Activated naive CD8-positive, alpha-beta T cell treated with anti-CD3 and anti-CD28 coated beads, Interleukin-2, amount 50 U/mL, for 16 hours (primary cell): ENCODE data around the gene WASHC2C.
"Not testable (repeated sequence)": the region's sequence is repeated elsewhere in the genome, so short reads cannot be mapped to it uniquely, and the experiment has no call there.

Experiments
- DNase-seq: peaks from one replicate; pipeline ENCODE4 v3.0.0-alpha.2; 2020; ENCODE audit warnings: low read depth, low spot score

The WASHC2C gene

GRCh38 chr10:45771757-45772461, 44.8 kb downstream of the WASHC2C start:
- not testable (repeated sequence) for DNase-seq

- not testable (repeated sequence) for DNase-seq
Observed at GRCh38 chr10:45786217-45786616, 59.2 kb downstream of the WASHC2C start.

GRCh38 chr10:45787212-45787741, 60.2 kb downstream of the WASHC2C start:
- DNase-seq: not testable (repeated sequence)

GRCh38 chr10:45789991-45790390, 62.9 kb downstream of the WASHC2C start:
- DNase-seq: not testable (repeated sequence)

DNA sequence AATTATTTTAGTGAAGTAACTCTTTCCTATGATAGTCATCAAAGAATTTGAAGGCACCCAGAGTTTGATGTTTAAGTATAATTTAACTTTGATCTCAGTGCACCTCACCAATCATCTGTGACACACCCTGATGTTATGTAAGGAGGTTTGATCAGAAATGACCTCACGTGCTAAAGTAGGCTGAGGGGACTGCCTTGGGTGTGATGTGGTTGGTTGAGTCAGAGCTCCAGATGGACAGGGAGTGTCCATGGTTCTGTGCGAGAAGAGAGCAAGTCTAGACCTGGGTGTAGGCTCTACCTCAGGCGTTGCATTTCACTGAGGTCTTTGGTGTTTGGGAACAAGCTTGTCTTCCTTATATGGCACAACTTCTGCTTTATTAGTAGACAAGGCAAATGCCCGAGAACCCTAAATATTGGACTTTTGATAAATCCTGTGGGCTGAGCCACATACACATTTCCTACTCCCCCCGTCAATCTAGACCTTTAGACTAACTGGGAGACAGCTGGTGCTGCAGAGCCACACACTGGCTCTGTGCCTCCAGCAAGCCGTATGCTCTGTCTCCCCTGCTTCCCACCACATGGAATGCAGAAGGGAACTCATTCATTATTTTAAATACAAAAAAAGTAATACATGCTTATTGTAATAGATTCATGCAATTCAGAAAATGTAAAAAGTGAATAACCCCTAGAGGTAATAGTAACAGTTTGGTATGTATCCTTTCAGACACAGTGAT, 63.8 kb downstream of the WASHC2C start:
- not testable (repeated sequence) for DNase-seq

DNA sequence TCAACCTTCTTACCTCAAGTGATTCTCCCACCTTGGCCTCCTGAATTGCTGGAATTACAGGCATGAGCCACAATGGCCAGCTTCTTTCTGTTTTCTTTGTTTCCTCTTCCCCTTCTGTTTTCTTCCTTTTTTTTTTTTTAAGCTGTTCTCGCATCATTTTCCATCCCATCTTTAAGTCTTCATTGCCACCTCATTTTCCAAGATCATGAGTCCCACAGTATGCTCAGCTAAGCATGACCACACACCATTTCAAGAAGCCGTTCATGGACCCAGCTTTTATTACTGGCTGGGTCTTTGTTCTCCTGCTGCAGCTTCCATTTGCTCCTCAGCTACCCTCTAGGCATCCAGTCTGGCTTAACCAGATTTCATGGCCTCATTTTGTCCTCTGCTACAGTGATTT, 67.7 kb downstream of the WASHC2C start:
- DNase-seq: not testable (repeated sequence)

DNA sequence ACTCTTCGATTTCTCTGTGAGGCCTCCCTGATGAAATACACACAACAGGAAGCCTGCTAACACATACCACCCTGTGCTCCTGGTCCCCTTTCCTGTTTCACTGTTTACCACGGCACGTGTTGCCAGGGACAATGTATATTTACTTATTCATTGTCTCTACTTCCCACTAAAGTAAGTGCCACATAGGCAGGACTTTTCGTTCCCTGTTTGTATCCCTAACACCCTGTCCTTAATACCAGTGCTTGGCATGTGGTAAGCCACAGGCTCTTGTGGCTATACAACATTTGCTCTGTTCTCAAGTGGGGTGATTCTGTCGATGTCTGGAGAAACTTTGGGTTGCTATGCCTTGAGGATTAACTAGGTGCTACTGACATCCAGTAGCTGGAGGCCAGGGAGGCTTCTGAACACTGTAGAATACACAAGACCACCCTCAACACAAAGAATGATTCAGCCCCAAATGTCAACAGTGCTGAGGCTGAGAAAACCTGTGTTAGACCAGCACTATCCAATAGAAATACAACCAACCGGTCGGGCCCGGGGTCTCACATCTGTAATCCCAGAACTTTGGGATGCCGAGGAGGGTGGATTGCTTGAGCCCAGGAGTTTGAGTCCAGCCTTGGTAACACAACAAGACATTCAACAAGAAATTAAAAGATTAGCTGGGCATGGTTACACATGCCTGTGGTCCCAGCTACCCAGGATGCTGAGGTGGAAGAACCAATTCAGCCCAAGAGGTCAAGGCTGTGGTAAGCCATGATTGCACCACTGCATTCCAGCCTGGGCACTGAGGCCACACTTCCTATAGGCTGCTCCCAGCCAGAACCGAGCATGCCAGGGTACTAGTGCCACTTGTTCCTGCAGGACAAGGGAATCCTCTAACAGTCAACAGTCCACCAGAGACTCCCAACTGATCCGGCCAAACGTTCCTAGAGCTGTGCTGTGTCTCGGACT, 76.3 kb downstream of the WASHC2C start:
- not testable (repeated sequence) for DNase-seq

GRCh38 chr10:45804996-45805395, 77.9 kb downstream of the WASHC2C start:
- not testable (repeated sequence) for DNase-seq

DNA sequence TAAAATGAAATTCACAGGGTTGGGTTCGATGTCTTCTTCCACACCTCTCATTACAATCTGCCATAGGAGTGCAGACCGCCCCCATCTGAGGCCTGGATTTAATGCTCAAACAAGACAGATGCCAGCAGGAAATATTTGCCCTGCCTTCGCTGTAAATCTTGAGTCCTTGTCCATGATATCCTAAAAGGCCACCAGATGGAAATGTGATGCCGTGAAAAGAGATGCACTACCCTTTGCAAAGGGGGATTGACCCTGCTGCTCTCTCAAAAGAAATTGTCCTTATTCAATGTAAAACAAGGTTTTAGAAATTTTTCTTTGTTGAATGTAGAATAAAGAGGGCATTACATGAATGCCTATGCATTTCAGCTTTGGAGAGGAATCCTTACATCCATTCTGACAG, 82.8 kb downstream of the WASHC2C start:
- DNase-seq: no peak

GRCh38 chr10:45811075-45811474, 84.0 kb downstream of the WASHC2C start:
- DNase-seq: no peak

DNA sequence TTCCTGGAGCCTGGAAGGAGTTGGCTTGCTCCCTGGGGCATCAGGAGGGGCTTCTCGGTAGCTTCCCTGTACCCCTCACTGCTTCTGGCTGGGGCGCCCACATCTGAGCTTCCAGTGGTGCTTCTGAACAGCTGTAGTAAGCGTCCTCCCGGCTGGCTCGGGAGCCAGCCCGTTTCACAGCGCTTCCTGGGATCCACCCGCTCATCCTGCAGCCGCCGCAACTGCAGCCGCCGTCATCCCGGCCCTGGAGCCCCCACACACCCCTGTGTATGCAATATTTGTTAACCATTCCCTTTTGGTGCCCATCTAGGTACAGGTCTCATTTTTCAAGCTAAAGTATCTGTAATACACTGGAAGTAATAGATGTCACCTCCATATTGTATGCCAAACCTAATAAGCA, 85.9 kb downstream of the WASHC2C start:
- DNase-seq: not testable (repeated sequence)

GRCh38 chr10:45814146-45814545, 87.1 kb downstream of the WASHC2C start:
- not testable (repeated sequence) for DNase-seq

- DNase-seq: no peak
Observed at GRCh38 chr10:45817130-45817859, 90.2 kb downstream of the WASHC2C start.

- DNase-seq: no peak
Observed at GRCh38 chr10:45817912-45818311, 90.8 kb downstream of the WASHC2C start.

DNA sequence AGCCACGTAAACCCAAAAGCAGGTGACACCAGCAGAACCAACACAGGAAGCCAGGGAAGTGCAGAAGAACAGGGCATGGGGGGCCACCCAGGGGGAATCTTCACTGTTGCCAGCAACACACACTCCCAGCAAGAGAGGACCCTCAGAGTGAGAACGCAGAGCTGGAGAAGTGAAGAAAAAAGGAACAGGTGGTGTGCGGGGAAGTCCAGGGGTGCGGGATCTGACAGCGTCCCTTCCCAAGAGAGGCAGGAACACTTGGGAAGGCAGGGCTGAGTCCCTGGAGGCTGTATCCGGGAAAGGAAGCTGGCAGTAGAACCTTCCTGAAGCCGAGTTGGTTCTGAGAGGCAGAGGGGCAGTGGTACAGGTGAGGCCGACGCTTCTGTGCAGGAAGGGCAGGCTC, 92.5 kb downstream of the WASHC2C start:
- DNase-seq: no peak

- not testable (repeated sequence) for DNase-seq
Observed at GRCh38 chr10:45820107-45820830, 93.2 kb downstream of the WASHC2C start.

- not testable (repeated sequence) for DNase-seq
Observed at GRCh38 chr10:45822918-45823317, 95.9 kb downstream of the WASHC2C start.
